Neural cell (in vitro differentiated cells): ENCODE measurements around the gene PCDHB7. TPM values are rescaled to one million over a fixed set of nuclear protein-coding genes. Genes with fewer than 3 reads are reported as not detected.
"Not testable (repeated sequence)": the region's sequence is repeated elsewhere in the genome, so short reads cannot be mapped to it uniquely, and the experiment has no call there.

ENCODE experiments used
- H2AFZ ChIP-seq: fragments of 200-600, 300-800 bp; sonication (generic), shearing (Covaris generic); 2 replicates; pipeline ENCODE4 v1.6.0; 2014; ENCODE audit warnings: low read depth, mild to moderate bottlenecking, antibody characterized with exemption, low read length, moderate library complexity
- H3F3A ChIP-seq: fragments of 200-600 bp; shearing (Covaris generic); 2 replicates; pipeline ENCODE4 v1.6.1; 2016; ENCODE audit warnings: mild to moderate bottlenecking, moderate library complexity, mixed read lengths, antibody characterized with exemption, low read length; ENCODE audit not compliant: insufficient read depth, poor library complexity, severe bottlenecking
- H3K27ac ChIP-seq: fragments of 200-600, 300-800 bp; sonication (generic), shearing (Covaris generic); 2 replicates; pipeline ENCODE4 v1.5.1; 2014; ENCODE audit warnings: mild to moderate bottlenecking, low read length, moderate library complexity
- H3K27me3 ChIP-seq: fragments of 300-800, 200-600 bp; sonication (generic), shearing (Covaris generic); 2 replicates; pipeline ENCODE4 v1.6.0; 2014; ENCODE audit warnings: mild to moderate bottlenecking, low read depth, low read length, moderate library complexity; ENCODE audit not compliant: insufficient read depth
- H3K36me3 ChIP-seq: fragments of 300-800, 200-600 bp; sonication (generic), shearing (Covaris generic); 2 replicates; pipeline ENCODE4 v1.5.1; 2014; ENCODE audit warnings: mild to moderate bottlenecking, antibody characterized with exemption, low read length, moderate library complexity; ENCODE audit not compliant: insufficient read depth
- H3K4me2 ChIP-seq: fragments of 300-800, 200-600 bp; sonication (generic), shearing (Covaris generic); 2 replicates; pipeline ENCODE4 v1.6.0; 2014; ENCODE audit warnings: mild to moderate bottlenecking, low read length
- H3K4me3 ChIP-seq: fragments of 300-800, 200-600 bp; sonication (generic), shearing (Covaris generic); 2 replicates; pipeline ENCODE4 v1.5.1; 2014; ENCODE audit warnings: mild to moderate bottlenecking, low read length, moderate library complexity
- H3K79me2 ChIP-seq: fragments of 200-600 bp; shearing (Covaris generic); replicated peaks from 2 replicates; pipeline ENCODE4 v1.6.0; 2014; ENCODE audit warnings: mild to moderate bottlenecking, low read length, moderate library complexity; ENCODE audit not compliant: insufficient read depth
- H3K9ac ChIP-seq: fragments of 300-800, 200-600 bp; sonication (generic), shearing (Covaris generic); 2 replicates; pipeline ENCODE4 v1.6.1; 2016; ENCODE audit warnings: mild to moderate bottlenecking, low read length, mixed read lengths
- H3K9me2 ChIP-seq: fragments of 200-600 bp; shearing (Covaris generic); 2 replicates; pipeline ENCODE4 v1.6.1; 2016; ENCODE audit warnings: mild to moderate bottlenecking, low read length, mixed read lengths; ENCODE audit not compliant: insufficient read depth
- H3K9me3 ChIP-seq: fragments of 200-600, 300-800 bp; sonication (generic), shearing (Covaris generic); 2 replicates; pipeline ENCODE4 v1.6.1; 2016; ENCODE audit warnings: mild to moderate bottlenecking, mixed run types, low read length, moderate library complexity, mixed read lengths
- H4K20me1 ChIP-seq: fragments of 200-600 bp; shearing (Covaris generic); 2 replicates; pipeline ENCODE4 v1.6.1; 2016; ENCODE audit warnings: mild to moderate bottlenecking, mixed run types; ENCODE audit not compliant: insufficient read depth
- EP300 ChIP-seq: fragments of 450-650 bp; conservative IDR thresholded peaks from 2 replicates; pipeline ENCODE4 v1.6.1; 2014; ENCODE audit warnings: antibody characterized with exemption, mild to moderate bottlenecking, moderate library complexity; ENCODE audit not compliant: poor library complexity, severe bottlenecking
- EZH2 ChIP-seq: fragments of 200-600, 300-800 bp; shearing (Covaris generic), sonication (generic); IDR thresholded peaks from 2 replicates; pipeline ENCODE4 v1.6.1; 2014; ENCODE audit warnings: antibody characterized with exemption, low read length, borderline replicate concordance, mild to moderate bottlenecking; ENCODE audit not compliant: insufficient read depth, poor library complexity, severe bottlenecking
- MXI1 ChIP-seq: fragments of 450-650 bp; conservative IDR thresholded peaks from 2 replicates; pipeline ENCODE4 v1.6.1; 2014; ENCODE audit warnings: antibody characterized with exemption, mild to moderate bottlenecking; ENCODE audit not compliant: poor library complexity, severe bottlenecking
- POLR2AphosphoS5 ChIP-seq: IDR thresholded peaks from 2 replicates; pipeline ENCODE4 v1.6.1; 2012
- RAD21 ChIP-seq: fragments of 450-650 bp; conservative IDR thresholded peaks from 2 replicates; pipeline ENCODE4 v1.6.1; 2014; ENCODE audit warnings: antibody characterized with exemption, mild to moderate bottlenecking, moderate library complexity
- SMC3 ChIP-seq: fragments of 450-650 bp; conservative IDR thresholded peaks from 2 replicates; pipeline ENCODE4 v1.6.1; 2014; ENCODE audit warnings: antibody characterized with exemption, mild to moderate bottlenecking, moderate library complexity; ENCODE audit not compliant: poor library complexity
- TAF1 ChIP-seq: IDR thresholded peaks from 2 replicates; pipeline ENCODE4 v1.6.1; 2012; ENCODE audit warnings: low read depth
- polyA plus RNA-seq: library from polyadenylated mRNA; depleted of rRNA; stranded (reverse); fragments of >200 nt; gene quantifications from 2 replicates; pipeline ENCODE4 v1.2.3, GENCODE V29; 2014
- TF ChIP-seq, protein P1 (sequence below): IDR thresholded peaks from 2 replicates; pipeline ENCODE4 v1.6.1; 2012; ENCODE audit warnings: borderline replicate concordance
- TF ChIP-seq, protein P2 (sequence below): fragments of 450-650 bp; IDR thresholded peaks from 2 replicates; pipeline ENCODE4 v1.5.1; 2014; ENCODE audit warnings: antibody characterized with exemption, mild to moderate bottlenecking, moderate library complexity; ENCODE audit not compliant: poor library complexity, severe bottlenecking

PCDHB7 gene
- polyA plus RNA-seq, 1 donor from 2014 or later = 0.99 TPM

DNA sequence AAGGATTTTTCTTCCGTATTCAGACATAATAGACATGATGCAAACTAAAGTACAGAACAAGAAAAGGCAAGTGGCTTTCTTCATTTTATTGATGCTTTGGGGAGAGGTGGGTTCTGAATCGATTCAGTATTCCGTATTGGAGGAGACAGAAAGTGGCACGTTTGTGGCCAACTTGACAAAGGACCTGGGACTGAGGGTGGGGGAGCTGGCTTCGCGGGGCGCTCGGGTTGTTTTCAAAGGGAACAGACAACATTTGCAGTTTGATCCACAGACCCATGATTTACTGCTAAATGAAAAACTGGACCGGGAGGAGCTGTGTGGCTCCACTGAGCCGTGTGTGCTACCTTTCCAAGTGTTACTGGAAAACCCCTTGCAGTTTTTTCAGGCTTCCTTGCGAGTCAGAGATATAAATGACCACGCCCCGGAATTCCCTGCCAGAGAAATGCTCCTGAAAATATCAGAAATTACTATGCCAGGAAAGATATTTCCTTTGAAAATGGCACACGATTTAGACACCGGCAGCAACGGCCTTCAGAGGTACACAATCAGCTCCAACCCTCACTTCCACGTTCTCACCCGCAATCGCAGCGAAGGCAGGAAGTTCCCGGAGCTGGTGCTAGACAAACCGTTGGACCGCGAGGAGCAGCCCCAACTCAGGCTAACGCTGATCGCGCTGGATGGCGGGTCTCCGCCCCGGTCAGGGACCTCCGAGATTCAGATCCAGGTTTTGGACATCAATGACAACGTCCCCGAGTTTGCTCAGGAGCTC is 22.0 kb upstream of the PCDHB7 start:
- Histone ChIP-seq H3K79me2 (no peaks in the 10 kb centered on the region), H3F3A (no peaks in the 10 kb centered on the region), H3K4me3 (no peak overlapping the region), H3K4me2 (no peak overlapping the region), H3K27ac (no peak overlapping the region), H3K9me3 (peaks cover 15% of the 10 kb centered on the region), H3K9ac (no peak overlapping the region), H2AFZ (no peak overlapping the region), H3K27me3 (no peaks in the 10 kb centered on the region), H3K9me2 (no peaks in the 10 kb centered on the region), H3K36me3 (peaks cover 11% of the 10 kb centered on the region), H4K20me1 (no peaks in the 10 kb centered on the region)
- TF ChIP-seq MXI1 = no peak
- TF ChIP-seq RAD21 = no peak
- TF ChIP-seq EZH2 = no peak
- TF ChIP-seq, protein P1, sequence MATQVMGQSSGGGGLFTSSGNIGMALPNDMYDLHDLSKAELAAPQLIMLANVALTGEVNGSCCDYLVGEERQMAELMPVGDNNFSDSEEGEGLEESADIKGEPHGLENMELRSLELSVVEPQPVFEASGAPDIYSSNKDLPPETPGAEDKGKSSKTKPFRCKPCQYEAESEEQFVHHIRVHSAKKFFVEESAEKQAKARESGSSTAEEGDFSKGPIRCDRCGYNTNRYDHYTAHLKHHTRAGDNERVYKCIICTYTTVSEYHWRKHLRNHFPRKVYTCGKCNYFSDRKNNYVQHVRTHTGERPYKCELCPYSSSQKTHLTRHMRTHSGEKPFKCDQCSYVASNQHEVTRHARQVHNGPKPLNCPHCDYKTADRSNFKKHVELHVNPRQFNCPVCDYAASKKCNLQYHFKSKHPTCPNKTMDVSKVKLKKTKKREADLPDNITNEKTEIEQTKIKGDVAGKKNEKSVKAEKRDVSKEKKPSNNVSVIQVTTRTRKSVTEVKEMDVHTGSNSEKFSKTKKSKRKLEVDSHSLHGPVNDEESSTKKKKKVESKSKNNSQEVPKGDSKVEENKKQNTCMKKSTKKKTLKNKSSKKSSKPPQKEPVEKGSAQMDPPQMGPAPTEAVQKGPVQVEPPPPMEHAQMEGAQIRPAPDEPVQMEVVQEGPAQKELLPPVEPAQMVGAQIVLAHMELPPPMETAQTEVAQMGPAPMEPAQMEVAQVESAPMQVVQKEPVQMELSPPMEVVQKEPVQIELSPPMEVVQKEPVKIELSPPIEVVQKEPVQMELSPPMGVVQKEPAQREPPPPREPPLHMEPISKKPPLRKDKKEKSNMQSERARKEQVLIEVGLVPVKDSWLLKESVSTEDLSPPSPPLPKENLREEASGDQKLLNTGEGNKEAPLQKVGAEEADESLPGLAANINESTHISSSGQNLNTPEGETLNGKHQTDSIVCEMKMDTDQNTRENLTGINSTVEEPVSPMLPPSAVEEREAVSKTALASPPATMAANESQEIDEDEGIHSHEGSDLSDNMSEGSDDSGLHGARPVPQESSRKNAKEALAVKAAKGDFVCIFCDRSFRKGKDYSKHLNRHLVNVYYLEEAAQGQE = no peak
- TF ChIP-seq, protein P2, sequence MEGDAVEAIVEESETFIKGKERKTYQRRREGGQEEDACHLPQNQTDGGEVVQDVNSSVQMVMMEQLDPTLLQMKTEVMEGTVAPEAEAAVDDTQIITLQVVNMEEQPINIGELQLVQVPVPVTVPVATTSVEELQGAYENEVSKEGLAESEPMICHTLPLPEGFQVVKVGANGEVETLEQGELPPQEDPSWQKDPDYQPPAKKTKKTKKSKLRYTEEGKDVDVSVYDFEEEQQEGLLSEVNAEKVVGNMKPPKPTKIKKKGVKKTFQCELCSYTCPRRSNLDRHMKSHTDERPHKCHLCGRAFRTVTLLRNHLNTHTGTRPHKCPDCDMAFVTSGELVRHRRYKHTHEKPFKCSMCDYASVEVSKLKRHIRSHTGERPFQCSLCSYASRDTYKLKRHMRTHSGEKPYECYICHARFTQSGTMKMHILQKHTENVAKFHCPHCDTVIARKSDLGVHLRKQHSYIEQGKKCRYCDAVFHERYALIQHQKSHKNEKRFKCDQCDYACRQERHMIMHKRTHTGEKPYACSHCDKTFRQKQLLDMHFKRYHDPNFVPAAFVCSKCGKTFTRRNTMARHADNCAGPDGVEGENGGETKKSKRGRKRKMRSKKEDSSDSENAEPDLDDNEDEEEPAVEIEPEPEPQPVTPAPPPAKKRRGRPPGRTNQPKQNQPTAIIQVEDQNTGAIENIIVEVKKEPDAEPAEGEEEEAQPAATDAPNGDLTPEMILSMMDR = no peak
- no peak for TF ChIP-seq EP300
- TF ChIP-seq POLR2AphosphoS5 = no peak
- TF ChIP-seq TAF1 = no peak
- TF ChIP-seq SMC3 = no peak

DNA sequence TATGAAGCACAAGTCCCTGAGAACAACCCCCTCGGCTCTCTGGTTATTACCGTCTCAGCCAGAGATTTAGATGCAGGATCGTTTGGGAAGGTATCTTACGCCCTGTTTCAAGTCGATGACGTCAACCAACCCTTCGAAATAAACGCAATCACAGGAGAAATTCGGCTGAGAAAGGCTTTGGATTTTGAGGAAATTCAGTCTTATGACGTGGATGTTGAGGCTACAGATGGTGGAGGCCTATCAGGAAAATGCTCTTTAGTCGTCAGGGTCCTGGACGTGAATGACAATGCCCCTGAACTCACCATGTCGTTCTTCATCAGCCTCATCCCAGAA is 21.5 kb upstream of the PCDHB7 start:
- Histone ChIP-seq H4K20me1 (no peaks in the 10 kb centered on the region), H2AFZ (no peak overlapping the region), H3K9me2 (no peaks in the 10 kb centered on the region), H3K4me3 (no peak overlapping the region), H3K27ac (no peak overlapping the region), H3K9ac (no peak overlapping the region), H3K4me2 (no peak overlapping the region), H3F3A (no peaks in the 10 kb centered on the region), H3K36me3 (peaks cover 11% of the 10 kb centered on the region), H3K79me2 (no peaks in the 10 kb centered on the region), H3K27me3 (no peaks in the 10 kb centered on the region), H3K9me3 (peaks cover 21% of the 10 kb centered on the region)
- no peak for TF ChIP-seq EZH2
- TF ChIP-seq TAF1 = no peak
- no peak for TF ChIP-seq RAD21
- TF ChIP-seq SMC3 = no peak
- TF ChIP-seq POLR2AphosphoS5 = no peak
- TF ChIP-seq, protein P2 = no peak
- TF ChIP-seq, protein P1 = no peak
- no peak for TF ChIP-seq EP300

DNA sequence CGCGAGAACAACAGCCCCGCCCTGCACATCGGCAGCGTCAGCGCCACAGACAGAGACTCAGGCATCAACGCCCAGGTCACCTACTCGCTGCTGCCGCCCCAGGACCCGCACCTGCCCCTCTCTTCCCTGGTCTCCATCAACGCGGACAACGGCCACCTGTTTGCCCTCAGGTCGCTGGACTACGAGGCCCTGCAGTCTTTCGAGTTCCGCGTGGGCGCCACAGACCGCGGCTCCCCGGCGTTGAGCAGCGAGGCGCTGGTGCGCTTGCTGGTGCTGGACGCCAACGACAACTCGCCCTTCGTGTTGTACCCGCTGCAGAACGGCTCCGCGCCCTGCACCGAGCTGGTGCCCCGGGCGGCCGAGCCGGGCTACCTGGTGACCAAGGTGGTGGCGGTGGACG is 20.8 kb upstream of the PCDHB7 start:
- not testable (repeated sequence) for H2AFZ ChIP-seq, H3F3A ChIP-seq, H3K27ac ChIP-seq, H3K4me3 ChIP-seq, H4K20me1 ChIP-seq, H3K4me2 ChIP-seq, H3K79me2 ChIP-seq, H3K27me3 ChIP-seq, H3K9me2 ChIP-seq, H3K9ac ChIP-seq
- Histone ChIP-seq H3K36me3 (peaks cover 11% of the 10 kb centered on the region), H3K9me3 (peaks cover 27% of the 10 kb centered on the region)
